HCT116 (cell line): ENCODE data around the gene SNRPD2. TPM values are rescaled to one million over a fixed set of nuclear protein-coding genes. Genes with fewer than 3 reads are reported as not detected.

Source experiments
- ATF3 ChIP-seq: IDR thresholded peaks from 2 replicates; pipeline ENCODE4 v1.6.1; 2012
- MAX ChIP-seq: IDR thresholded peaks from 2 replicates; pipeline ENCODE4 v1.6.1; 2012
- POLR2A ChIP-seq: IDR thresholded peaks from 2 replicates; pipeline ENCODE4 v1.7.0; 2011; ENCODE audit warnings: borderline replicate concordance; ENCODE audit not compliant: insufficient read depth, insufficient read length; ENCODE audit errors: extremely low read depth
- REST ChIP-seq: IDR thresholded peaks from 2 replicates; pipeline ENCODE4 v1.6.1; 2012; ENCODE audit warnings: low read depth
- SIN3A ChIP-seq: IDR thresholded peaks from 2 replicates; pipeline ENCODE4 v1.6.1; 2012; ENCODE audit warnings: low read depth
- SRF ChIP-seq: IDR thresholded peaks from 2 replicates; pipeline ENCODE4 v1.6.1; 2012; ENCODE audit warnings: low read depth
- ZBTB33 ChIP-seq: IDR thresholded peaks from 2 replicates; pipeline ENCODE4 v1.6.1; 2011; ENCODE audit warnings: mild to moderate bottlenecking, low read length, moderate library complexity; ENCODE audit not compliant: insufficient replicate concordance; ENCODE audit errors: extremely low read depth
- total RNA-seq: library from RNA; stranded (reverse); gene quantifications from one replicate; pipeline ENCODE4 v1.2.1, GENCODE V29; 2021; ENCODE audit not compliant: unreplicated experiment

Gene SNRPD2
- total RNA-seq, 1 experiment from 2014 or later: 927 TPM

GRCh38 chr19:45730368-45731288, 38.9 kb upstream of the SNRPD2 start, which contains the start of gene FBXO46 (continued):
- TF ChIP-seq MAX: no peak
- no peak for TF ChIP-seq ATF3
- TF ChIP-seq REST: no peak
- TF ChIP-seq ZBTB33: peak; percentile 75
- no peak for TF ChIP-seq POLR2A
- peak; percentile 70; the same call in 1 of the 2 replicates for TF ChIP-seq SRF
- peak; percentile 36; the same call in 1 of the 2 replicates for TF ChIP-seq SIN3A
